Suprapubic skin (tissue), 4 donors: ENCODE measurements around the gene NOX3. TPM values are rescaled to one million over a fixed set of nuclear protein-coding genes. Genes with fewer than 3 reads are reported as not detected.

Experiments
- DNase-seq, 2 donors: peaks; one replicate each; pipeline ENCODE4 v3.0.0-alpha.2; 2019; ENCODE audit warnings: low spot score in 2 of 2
- H3K27ac ChIP-seq: fragments of 200-600 bp; sonication (generic); one replicate; pipeline ENCODE4 v1.5.1; 2019
- H3K27me3 ChIP-seq: fragments of 200-600 bp; sonication (generic); one replicate; pipeline ENCODE4 v1.5.1; 2019
- H3K36me3 ChIP-seq: fragments of 200-600 bp; sonication (generic); one replicate; pipeline ENCODE4 v1.5.1; 2019
- H3K4me1 ChIP-seq: fragments of 200-600 bp; sonication (generic); one replicate; pipeline ENCODE4 v1.5.1; 2019
- H3K4me3 ChIP-seq: fragments of 200-600 bp; sonication (generic); one replicate; pipeline ENCODE4 v1.5.1; 2019; ENCODE audit warnings: mild to moderate bottlenecking
- H3K9me3 ChIP-seq: fragments of 200-600 bp; sonication (generic); one replicate; pipeline ENCODE4 v1.5.1; 2019
- EP300 ChIP-seq: sonication (generic); formaldehyde crosslinking; IDR thresholded peaks from one replicate; pipeline ENCODE4 v1.6.1; 2017; ENCODE audit warnings: antibody characterized with exemption
- POLR2A ChIP-seq, 2 donors: fragments of 450-650 bp; IDR thresholded peaks; one replicate each; pipeline ENCODE4 v1.6.1; 2017; ENCODE audit warnings: antibody characterized with exemption in 2 of 2, mild to moderate bottlenecking in 2 of 2, moderate library complexity in 2 of 2
- POLR2AphosphoS5 ChIP-seq, 3 donors: sonication (generic); formaldehyde crosslinking; IDR thresholded peaks; one replicate each; pipeline ENCODE4 v1.6.1; 2017; ENCODE audit warnings: antibody characterized with exemption in 3 of 3
- WGBS: methylation state at CpG from one replicate; pipeline ENCODE4 v1.1.5; 2018; 5-methylcytosine and 5-hydroxymethylcytosine counted together
- total RNA-seq, 4 donors: library from RNA; depleted of rRNA; stranded (reverse); fragments of >200 nt; gene quantifications; one replicate each; pipeline ENCODE4 v1.1.0, GENCODE V29; 2016
- TF ChIP-seq, protein P1 (sequence below), 2 donors: fragments of 200-600 bp in 1 of 2; fragments of 450-650 bp in 1 of 2; sonication (generic) in 1 of 2; IDR thresholded peaks; one replicate each; pipeline ENCODE4 v1.5.1; 2016 to 2019; ENCODE audit warnings: antibody characterized with exemption in 2 of 2, mild to moderate bottlenecking in 1 of 2, moderate library complexity in 1 of 2

The NOX3 gene
- total RNA-seq, 4 donors from 2014 or later = not detected

DNA sequence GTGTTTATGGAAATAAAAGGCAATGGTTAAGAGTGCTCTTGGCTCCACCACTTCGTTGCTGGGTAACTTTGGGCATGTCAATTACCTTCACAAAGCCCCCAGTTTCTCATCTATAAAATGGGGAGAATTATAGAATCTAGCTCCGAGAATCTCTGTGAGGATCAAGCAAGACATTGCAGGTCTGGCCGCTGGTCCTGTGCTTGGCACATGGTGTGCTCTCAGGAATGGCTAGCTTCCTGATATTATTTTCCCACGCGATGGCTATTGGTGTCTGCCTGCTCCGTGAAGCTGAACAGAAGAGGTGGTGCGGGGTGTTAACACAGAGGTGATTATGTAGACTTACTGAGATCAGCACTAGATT lies 57.0 kb downstream of the NOX3 start:
- no peak for DNase-seq
- no peaks in the 10 kb centered on the region for H3K4me1 ChIP-seq
- WGBS = 90% methylated on average over 7 of the region's 7 CpGs
- H3K27me3 ChIP-seq = no peaks in the 10 kb centered on the region
- TF ChIP-seq EP300 = no peak
- TF ChIP-seq POLR2AphosphoS5 (IDR thresholded peaks at IDR 0.05) = no peak
- TF ChIP-seq, protein P1, sequence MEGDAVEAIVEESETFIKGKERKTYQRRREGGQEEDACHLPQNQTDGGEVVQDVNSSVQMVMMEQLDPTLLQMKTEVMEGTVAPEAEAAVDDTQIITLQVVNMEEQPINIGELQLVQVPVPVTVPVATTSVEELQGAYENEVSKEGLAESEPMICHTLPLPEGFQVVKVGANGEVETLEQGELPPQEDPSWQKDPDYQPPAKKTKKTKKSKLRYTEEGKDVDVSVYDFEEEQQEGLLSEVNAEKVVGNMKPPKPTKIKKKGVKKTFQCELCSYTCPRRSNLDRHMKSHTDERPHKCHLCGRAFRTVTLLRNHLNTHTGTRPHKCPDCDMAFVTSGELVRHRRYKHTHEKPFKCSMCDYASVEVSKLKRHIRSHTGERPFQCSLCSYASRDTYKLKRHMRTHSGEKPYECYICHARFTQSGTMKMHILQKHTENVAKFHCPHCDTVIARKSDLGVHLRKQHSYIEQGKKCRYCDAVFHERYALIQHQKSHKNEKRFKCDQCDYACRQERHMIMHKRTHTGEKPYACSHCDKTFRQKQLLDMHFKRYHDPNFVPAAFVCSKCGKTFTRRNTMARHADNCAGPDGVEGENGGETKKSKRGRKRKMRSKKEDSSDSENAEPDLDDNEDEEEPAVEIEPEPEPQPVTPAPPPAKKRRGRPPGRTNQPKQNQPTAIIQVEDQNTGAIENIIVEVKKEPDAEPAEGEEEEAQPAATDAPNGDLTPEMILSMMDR (IDR thresholded peaks at IDR 0.05) = no peak
- no peak for TF ChIP-seq POLR2A (IDR thresholded peaks at IDR 0.05)
- no peak overlapping the region for H3K27ac ChIP-seq
- H3K9me3 ChIP-seq = no peaks in the 10 kb centered on the region
- no peak overlapping the region for H3K4me3 ChIP-seq
- no peaks in the 10 kb centered on the region for H3K36me3 ChIP-seq

DNA sequence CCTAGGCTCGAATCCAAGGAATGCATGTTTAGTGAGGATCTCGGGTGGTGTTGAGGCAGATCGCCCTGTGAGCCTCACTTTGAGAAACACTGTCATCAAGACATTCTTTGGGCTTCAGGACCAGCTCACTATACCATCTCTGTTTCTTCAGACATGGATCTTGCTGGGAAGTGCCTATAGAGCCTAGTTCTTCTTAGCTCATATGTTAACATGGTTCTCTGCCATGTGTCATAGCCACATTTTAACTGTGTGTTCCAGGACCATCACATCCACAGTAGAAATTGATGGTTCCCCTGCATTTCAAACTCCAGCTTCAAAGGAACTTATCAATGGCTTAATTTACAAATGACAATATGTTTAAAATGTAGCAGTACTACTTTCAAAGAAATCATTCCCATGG lies 57.4 kb downstream of the NOX3 start:
- no peak for TF ChIP-seq POLR2AphosphoS5 (IDR thresholded peaks at IDR 0.05)
- no peak for TF ChIP-seq EP300
- no peak for TF ChIP-seq POLR2A (IDR thresholded peaks at IDR 0.05)
- TF ChIP-seq, protein P1 (IDR thresholded peaks at IDR 0.05) = no peak
- no peak for DNase-seq
- H3K4me3 ChIP-seq = no peak overlapping the region
- H3K9me3 ChIP-seq = no peaks in the 10 kb centered on the region
- no peaks in the 10 kb centered on the region for H3K27me3 ChIP-seq
- no peaks in the 10 kb centered on the region for H3K4me1 ChIP-seq
- WGBS = 63% methylated on average over 3 of the region's 3 CpGs
- H3K27ac ChIP-seq = no peak overlapping the region
- H3K36me3 ChIP-seq = no peaks in the 10 kb centered on the region

DNA sequence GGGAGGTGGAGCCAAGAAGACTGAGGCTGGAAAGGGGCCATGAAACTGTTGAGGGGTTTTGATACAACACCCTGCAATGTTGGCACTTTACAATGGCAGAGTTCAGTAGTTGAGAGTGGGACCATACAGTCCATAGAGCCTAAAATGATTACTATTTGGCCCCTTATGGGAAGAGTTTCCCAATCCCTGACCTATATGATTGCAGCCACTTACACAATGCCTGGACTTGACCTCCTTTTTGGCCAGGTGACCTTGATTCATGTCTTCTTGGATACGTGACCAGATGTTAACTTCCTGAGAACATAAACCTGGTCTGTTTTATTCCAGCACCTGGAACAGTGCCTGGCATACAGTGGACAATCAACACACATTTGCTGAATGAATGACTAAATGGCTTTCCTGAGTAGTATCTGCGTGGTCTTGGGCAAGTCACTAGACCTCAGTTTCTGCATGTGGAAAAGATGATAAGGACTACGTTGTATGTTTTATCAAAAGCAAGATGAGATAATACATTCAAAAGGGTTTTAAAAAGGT lies 58.4 kb downstream of the NOX3 start:
- 86% methylated on average over 3 of the region's 3 CpGs for WGBS
- no peaks in the 10 kb centered on the region for H3K4me1 ChIP-seq
- no peak for DNase-seq
- no peak overlapping the region for H3K27ac ChIP-seq
- H3K4me3 ChIP-seq = no peak overlapping the region
- TF ChIP-seq POLR2A (IDR thresholded peaks at IDR 0.05) = no peak
- H3K36me3 ChIP-seq = no peaks in the 10 kb centered on the region
- H3K9me3 ChIP-seq = no peaks in the 10 kb centered on the region
- H3K27me3 ChIP-seq = no peaks in the 10 kb centered on the region

DNA sequence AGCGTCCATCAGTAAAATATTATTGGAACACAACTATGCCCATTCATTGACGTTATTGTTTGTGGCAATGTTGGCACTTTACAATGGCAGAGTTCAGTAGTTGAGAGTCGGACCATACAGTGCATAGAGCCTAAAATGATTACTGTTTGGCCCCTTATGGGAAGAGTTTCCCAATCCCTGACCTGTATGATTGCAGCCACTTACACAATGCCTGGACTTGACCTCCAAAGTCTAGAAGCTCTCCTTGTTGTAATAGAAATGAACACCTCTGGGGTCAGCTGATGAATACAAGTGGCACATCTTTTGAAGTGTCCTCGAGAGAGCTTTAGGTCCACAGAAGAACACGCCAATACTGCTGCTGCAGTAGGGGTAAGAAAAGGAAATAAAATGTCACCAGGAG lies 59.0 kb downstream of the NOX3 start:
- TF ChIP-seq EP300 (no peak), POLR2A (IDR thresholded peaks at IDR 0.05) (no peak), POLR2AphosphoS5 (IDR thresholded peaks at IDR 0.05) (no peak)
- TF ChIP-seq, protein P1 (IDR thresholded peaks at IDR 0.05) = no peak

DNA sequence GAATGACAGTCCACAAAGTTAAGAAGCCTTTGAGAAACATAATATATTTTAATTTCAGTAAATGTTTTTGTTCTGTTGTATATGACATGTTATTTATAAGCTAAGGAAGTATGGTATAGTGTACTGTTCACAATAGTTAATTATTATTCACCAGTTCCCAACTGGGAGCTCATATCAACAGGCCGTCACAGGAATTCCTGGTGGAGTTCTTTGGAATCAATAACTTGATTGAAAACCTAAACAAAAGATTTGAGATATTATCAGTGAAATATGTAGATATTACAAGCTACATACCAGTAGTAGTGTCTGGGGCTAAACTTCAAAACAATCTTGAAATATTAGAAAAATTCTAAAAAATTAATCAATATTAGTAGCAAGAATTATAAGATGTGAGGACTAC lies 60.3 kb downstream of the NOX3 start:
- no peak for DNase-seq
- Histone ChIP-seq H3K9me3 (no peaks in the 10 kb centered on the region), H3K27ac (no peak overlapping the region), H3K36me3 (no peaks in the 10 kb centered on the region), H3K27me3 (no peaks in the 10 kb centered on the region), H3K4me3 (no peak overlapping the region), H3K4me1 (no peaks in the 10 kb centered on the region)
- 95% methylated on average over 1 of the region's 1 CpG for WGBS
- TF ChIP-seq EP300 (no peak), POLR2AphosphoS5 (IDR thresholded peaks at IDR 0.05) (no peak), POLR2A (IDR thresholded peaks at IDR 0.05) (no peak)
- TF ChIP-seq, protein P1 (IDR thresholded peaks at IDR 0.05) = no peak

More for the DNA sequence above, 59.0 kb downstream of the NOX3 start:
- no peaks in the 10 kb centered on the region for H3K36me3 ChIP-seq
- no peaks in the 10 kb centered on the region for H3K27me3 ChIP-seq
- H3K4me3 ChIP-seq = no peak overlapping the region
- H3K9me3 ChIP-seq = no peaks in the 10 kb centered on the region
- no peak overlapping the region for H3K27ac ChIP-seq
- 90% methylated on average over 5 of the region's 5 CpGs for WGBS
- no peak for DNase-seq
- no peaks in the 10 kb centered on the region for H3K4me1 ChIP-seq

DNA sequence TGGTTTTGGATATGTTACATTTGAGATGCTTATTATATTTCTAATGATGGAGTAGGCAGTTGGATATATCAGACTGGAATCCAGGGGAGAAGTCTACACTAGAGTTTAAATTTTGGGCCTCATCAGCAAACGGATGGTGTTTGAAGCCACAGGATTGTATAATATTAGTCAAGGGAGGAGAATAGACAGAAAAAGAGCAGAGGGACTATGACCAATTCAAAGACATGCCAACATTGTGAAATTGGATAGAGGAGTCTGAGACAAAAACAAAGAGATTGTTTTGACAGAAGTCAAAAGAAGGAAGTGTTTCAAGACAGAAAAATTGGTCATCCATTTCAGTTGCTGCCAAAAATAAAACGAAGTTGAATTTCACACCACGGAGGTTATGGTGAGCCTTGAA lies 66.5 kb downstream of the NOX3 start:
- no peak overlapping the region for H3K27ac ChIP-seq
- TF ChIP-seq EP300 = no peak
- TF ChIP-seq POLR2AphosphoS5 (IDR thresholded peaks at IDR 0.05) = no peak
- TF ChIP-seq, protein P1 (IDR thresholded peaks at IDR 0.05) = no peak
- no peak for TF ChIP-seq POLR2A (IDR thresholded peaks at IDR 0.05)
- WGBS = 82% methylated on average over 3 of the region's 3 CpGs

More for the DNA sequence above, 66.5 kb downstream of the NOX3 start:
- Histone ChIP-seq H3K4me3 (no peak overlapping the region), H3K4me1 (no peaks in the 10 kb centered on the region), H3K9me3 (no peaks in the 10 kb centered on the region), H3K36me3 (no peaks in the 10 kb centered on the region), H3K27me3 (no peaks in the 10 kb centered on the region)
- no peak for DNase-seq
